WI38 (cell line): ENCODE results near the gene GPR32.
"Not testable (repeated sequence)": the region's sequence is repeated elsewhere in the genome, so short reads cannot be mapped to it uniquely, and the experiment has no call there.

Experiments used
- H3K4me3 ChIP-seq: 2 replicates; pipeline ENCODE4 v1.5.1; 2011; ENCODE audit warnings: low read depth, mild to moderate bottlenecking, control low read depth, low read length
- CTCF ChIP-seq: IDR thresholded peaks from 2 replicates; pipeline ENCODE4 v1.5.1; 2012; ENCODE audit warnings: low read depth, mild to moderate bottlenecking, control low read depth, low read length

GPR32 gene

GRCh38 chr19:50770888-50771287 is 624 bp downstream of the GPR32 start:
- TF ChIP-seq CTCF: no peak
- H3K4me3 ChIP-seq: no peak overlapping the region

GRCh38 chr19:50772476-50772875 is 2.2 kb downstream of the GPR32 start:
- no peak for TF ChIP-seq CTCF
- H3K4me3 ChIP-seq: no peak overlapping the region

GRCh38 chr19:50772912-50773311 is 2.6 kb downstream of the GPR32 start:
- H3K4me3 ChIP-seq: not testable (repeated sequence)

GRCh38 chr19:50773454-50773853 is 3.2 kb downstream of the GPR32 start:
- H3K4me3 ChIP-seq: not testable (repeated sequence)

GRCh38 chr19:50776131-50776530 is 5.9 kb downstream of the GPR32 start:
- no peak for TF ChIP-seq CTCF
- no peak overlapping the region for H3K4me3 ChIP-seq

GRCh38 chr19:50777261-50777660 is 7.0 kb downstream of the GPR32 start:
- TF ChIP-seq CTCF: no peak
- no peak overlapping the region for H3K4me3 ChIP-seq

GRCh38 chr19:50777830-50778303 is 7.6 kb downstream of the GPR32 start:
- TF ChIP-seq CTCF: no peak
- no peak overlapping the region for H3K4me3 ChIP-seq

GRCh38 chr19:50778906-50779430 is 8.7 kb downstream of the GPR32 start:
- H3K4me3 ChIP-seq: no peak overlapping the region
- no peak for TF ChIP-seq CTCF
